Activated B cell treated with CpG ODN at 0.5 μM for 24 hours (primary cell): ENCODE measurements around the gene DAZAP1. TPM values are rescaled to one million over a fixed set of nuclear protein-coding genes. Genes with fewer than 3 reads are reported as not detected.

ENCODE experiments used
- ATAC-seq: fragments of 200-7000 bp; cut with Tn5 transposase; one replicate; pipeline ENCODE4 v1.10.0; 2021; ENCODE audit warnings: low read depth, mild to moderate bottlenecking, moderate library complexity
- CTCF ChIA-PET: fragments of 350-600 bp; sonication (Branson Sonifier 250); formaldehyde crosslinking; loops from one replicate; lab custom pipeline; 2021; ENCODE audit warnings: antibody characterized with exemption; lab: Charles Lee
- POLR2A ChIA-PET: fragments of 350-600 bp; sonication (Branson Sonifier 250); formaldehyde crosslinking; loops from one replicate; lab custom pipeline; 2021; ENCODE audit warnings: antibody characterized with exemption; lab: Charles Lee
- DNase-seq: peaks from one replicate; pipeline ENCODE4 v3.0.0; 2022
- H3K27ac Mint-ChIP-seq: one replicate; pipeline ENCODE4 v1.8.0; 2020; ENCODE audit warnings: mixed read lengths
- H3K27me3 Mint-ChIP-seq: one replicate; pipeline ENCODE4 v1.8.0; 2021; ENCODE audit warnings: mixed read lengths
- H3K36me3 Mint-ChIP-seq: one replicate; pipeline ENCODE4 v1.8.0; 2021; ENCODE audit warnings: low read depth, mixed read lengths
- H3K4me1 Mint-ChIP-seq: one replicate; pipeline ENCODE4 v1.8.0; 2021; ENCODE audit warnings: mixed read lengths
- H3K4me3 Mint-ChIP-seq: one replicate; pipeline ENCODE4 v1.8.0; 2020; ENCODE audit warnings: mild to moderate bottlenecking, mixed read lengths
- H3K9me3 Mint-ChIP-seq: one replicate; pipeline ENCODE4 v1.8.0; 2020; ENCODE audit warnings: mixed read lengths
- CTCF ChIP-seq: fragments of 200-600 bp; IDR thresholded peaks from one replicate; pipeline ENCODE4 v1.8.0; 2022; ENCODE audit warnings: antibody characterized with exemption, mild to moderate bottlenecking
- intact Hi-C: fragments of 100-400 bp; cut with micrococcal nuclease; formaldehyde crosslinking; loops from one replicate; pipeline ENCODE4 v1.15.1; 2024
- total RNA-seq: library from RNA; stranded (reverse); gene quantifications from 2 replicates; pipeline ENCODE4 v1.2.3, GENCODE V29; 2022

DAZAP1 gene
- total RNA-seq, 1 donor from 2014 or later = 195 TPM

GRCh38 chr19:1408300-1409203, 1.2 kb downstream of the DAZAP1 start:
- intact Hi-C loops = loop anchor here (1.0 to 10.0 kb wide), 4 partner anchors 30 to 724 kb away; partner anchors contain the start of genes MBD3 and RPS15
- ChIA-PET CTCF (no interaction called here), POLR2A (interaction anchor here (0.7 to 1.4 kb wide), 14 partner anchors 15 to 1450 kb away, joined by 3 to 17 read pairs (median 4); partner anchors contain the start of genes CIRBP and FAM174C)
- Mint-ChIP-seq H3K4me3 (peak overlapping the region; percentile 88), H3K4me1 (peaks cover 48% of the 10 kb centered on the region), H3K36me3 (peaks cover 34% of the 10 kb centered on the region), H3K9me3 (no peaks in the 10 kb centered on the region), H3K27ac (peak overlapping the region; percentile 89), H3K27me3 (no peaks in the 10 kb centered on the region)
- peak; percentile 3 for ATAC-seq
- DNase-seq = peak; percentile 54
- TF ChIP-seq CTCF = no peak

GRCh38 chr19:1409204-1410005, 2.0 kb downstream of the DAZAP1 start:
- Mint-ChIP-seq H3K27ac (peak overlapping the region; percentile 89), H3K4me1 (peaks cover 48% of the 10 kb centered on the region), H3K36me3 (peaks cover 34% of the 10 kb centered on the region), H3K27me3 (no peaks in the 10 kb centered on the region), H3K9me3 (no peaks in the 10 kb centered on the region), H3K4me3 (peak overlapping the region; percentile 88)
- ChIA-PET CTCF (no interaction called here), POLR2A (interaction anchor here (0.7 to 1.4 kb wide), 8 partner anchors 9 to 165 kb away, joined by 3 to 17 read pairs (median 3); partner anchors contain the start of genes CIRBP and FAM174C)
- no peak for ATAC-seq
- no peak for DNase-seq
- intact Hi-C loops = loop anchor here (5.0 to 10.0 kb wide), 3 partner anchors 57 to 725 kb away; partner anchors contain the start of gene MBD3
- TF ChIP-seq CTCF = no peak

- TF ChIP-seq CTCF = no peak
- no peak for DNase-seq
- H3K4me1 Mint-ChIP-seq = peaks cover 54% of the 10 kb centered on the region
- H3K27ac Mint-ChIP-seq = peak overlapping the region; percentile 53
- peaks cover 39% of the 10 kb centered on the region for H3K36me3 Mint-ChIP-seq
- intact Hi-C loops = no loop called here
- no peaks in the 10 kb centered on the region for H3K9me3 Mint-ChIP-seq
- H3K27me3 Mint-ChIP-seq = no peaks in the 10 kb centered on the region
- peak overlapping the region; percentile 48 for H3K4me3 Mint-ChIP-seq
- ATAC-seq = no peak
- ChIA-PET POLR2A (interaction anchor here (0.9 kb wide), 1 partner anchor 8 kb away, joined by 3 read pairs; no protein-coding TSS in a partner anchor), CTCF (no interaction called here)
These were observed 2.9 kb downstream of the DAZAP1 start for GRCh38 chr19:1410136-1410786.

GRCh38 chr19:1410789-1411188, 3.4 kb downstream of the DAZAP1 start:
- Mint-ChIP-seq H3K4me1 (peaks cover 57% of the 10 kb centered on the region), H3K36me3 (peaks cover 41% of the 10 kb centered on the region), H3K9me3 (no peaks in the 10 kb centered on the region), H3K27me3 (no peaks in the 10 kb centered on the region), H3K4me3 (peak overlapping the region; percentile 21), H3K27ac (no peak overlapping the region)
- intact Hi-C loops = no loop called here
- ATAC-seq = no peak
- ChIA-PET CTCF (no interaction called here), POLR2A (no interaction called here)
- no peak for TF ChIP-seq CTCF
- no peak for DNase-seq
